Calu3 (cell line): Measurements from ENCODE around the gene HACD3. TPM values are rescaled to one million over a fixed set of nuclear protein-coding genes. Genes with fewer than 3 reads are reported as not detected.
"Not testable (repeated sequence)": the region's sequence is repeated elsewhere in the genome, so short reads cannot be mapped to it uniquely, and the experiment has no call there.

Experiments
- BruUV-seq: library from RNA; stranded (reverse); fragments of 400-500 nt; replicated peaks from 2 replicates; lab custom pipeline; 2021; lab: Mats Ljungman, UMichigan
- CTCF ChIA-PET: fragments of 300-600 bp; sonication (Branson Sonifier 250); formaldehyde crosslinking; loops from one replicate; lab custom pipeline; 2022; ENCODE audit warnings: antibody characterized with exemption; lab: Charles Lee
- DNase-seq: peaks from one replicate; pipeline ENCODE4 v3.0.0; 2022
- H3K27ac Mint-ChIP-seq: one replicate; pipeline ENCODE4 v1.8.0; 2022; ENCODE audit warnings: mixed read lengths; ENCODE audit not compliant: unreplicated experiment
- H3K27me3 Mint-ChIP-seq: one replicate; pipeline ENCODE4 v1.8.0; 2022; ENCODE audit warnings: mixed read lengths; ENCODE audit not compliant: unreplicated experiment
- H3K36me3 Mint-ChIP-seq: one replicate; pipeline ENCODE4 v1.8.0; 2022; ENCODE audit warnings: mild to moderate bottlenecking, moderate library complexity, mixed read lengths; ENCODE audit not compliant: insufficient read depth, unreplicated experiment
- H3K4me1 Mint-ChIP-seq: one replicate; pipeline ENCODE4 v1.8.0; 2022; ENCODE audit warnings: mild to moderate bottlenecking, low read depth, mixed read lengths; ENCODE audit not compliant: unreplicated experiment
- H3K4me3 Mint-ChIP-seq: one replicate; pipeline ENCODE4 v1.8.0; 2022; ENCODE audit warnings: mild to moderate bottlenecking, low read depth, moderate library complexity, mixed read lengths; ENCODE audit not compliant: unreplicated experiment
- H3K9me3 Mint-ChIP-seq: one replicate; pipeline ENCODE4 v1.8.0; 2022; ENCODE audit warnings: low read depth, mixed read lengths; ENCODE audit not compliant: unreplicated experiment
- intact Hi-C: fragments of 100-400 bp; cut with micrococcal nuclease; formaldehyde crosslinking; loops from one replicate; pipeline ENCODE4 v1.10.0; 2022; ENCODE audit not compliant: unreplicated experiment
- total RNA-seq: library from RNA; stranded (reverse); gene quantifications from 2 replicates; pipeline ENCODE4 v1.2.3, GENCODE V29; 2022
- TF ChIP-seq, protein P1 (sequence below): fragments of 200-600 bp; IDR thresholded peaks from one replicate; pipeline ENCODE4 v1.8.0; 2022; ENCODE audit warnings: antibody characterized with exemption; ENCODE audit not compliant: unreplicated experiment

HACD3 gene
- total RNA-seq, 1 experiment from 2014 or later: 135 TPM

DNA sequence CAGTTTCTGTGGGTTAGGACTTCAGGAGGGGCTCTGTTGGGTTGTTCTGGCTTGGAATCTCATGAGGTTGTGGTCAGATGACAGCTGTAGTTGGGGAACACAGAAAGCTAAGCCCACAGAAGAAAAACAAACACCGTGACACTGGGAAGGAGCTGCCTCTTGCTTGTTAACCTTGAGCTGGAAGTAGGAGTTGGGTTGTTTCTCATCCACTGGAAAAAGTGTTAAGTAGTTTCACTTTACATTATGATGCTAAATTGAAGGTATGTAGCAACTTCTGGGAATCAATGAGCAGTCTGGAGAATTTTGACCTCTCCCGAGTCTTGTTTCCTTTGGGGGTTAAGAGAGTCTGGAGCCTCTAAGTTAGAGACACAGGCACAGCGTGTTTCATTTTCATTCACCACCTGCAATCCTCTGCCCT lies 20.4 kb downstream of the HACD3 start:
- Mint-ChIP-seq H3K9me3 (no peaks in the 10 kb centered on the region), H3K4me1 (peaks cover 14% of the 10 kb centered on the region), H3K4me3 (no peak overlapping the region), H3K36me3 (peaks cover 14% of the 10 kb centered on the region), H3K27ac (no peak overlapping the region), H3K27me3 (no peaks in the 10 kb centered on the region)
- DNase-seq: no peak
- intact Hi-C loops: no loop called here
- TF ChIP-seq, protein P1, sequence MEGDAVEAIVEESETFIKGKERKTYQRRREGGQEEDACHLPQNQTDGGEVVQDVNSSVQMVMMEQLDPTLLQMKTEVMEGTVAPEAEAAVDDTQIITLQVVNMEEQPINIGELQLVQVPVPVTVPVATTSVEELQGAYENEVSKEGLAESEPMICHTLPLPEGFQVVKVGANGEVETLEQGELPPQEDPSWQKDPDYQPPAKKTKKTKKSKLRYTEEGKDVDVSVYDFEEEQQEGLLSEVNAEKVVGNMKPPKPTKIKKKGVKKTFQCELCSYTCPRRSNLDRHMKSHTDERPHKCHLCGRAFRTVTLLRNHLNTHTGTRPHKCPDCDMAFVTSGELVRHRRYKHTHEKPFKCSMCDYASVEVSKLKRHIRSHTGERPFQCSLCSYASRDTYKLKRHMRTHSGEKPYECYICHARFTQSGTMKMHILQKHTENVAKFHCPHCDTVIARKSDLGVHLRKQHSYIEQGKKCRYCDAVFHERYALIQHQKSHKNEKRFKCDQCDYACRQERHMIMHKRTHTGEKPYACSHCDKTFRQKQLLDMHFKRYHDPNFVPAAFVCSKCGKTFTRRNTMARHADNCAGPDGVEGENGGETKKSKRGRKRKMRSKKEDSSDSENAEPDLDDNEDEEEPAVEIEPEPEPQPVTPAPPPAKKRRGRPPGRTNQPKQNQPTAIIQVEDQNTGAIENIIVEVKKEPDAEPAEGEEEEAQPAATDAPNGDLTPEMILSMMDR: no peak
- no TSS peak for BruUV-seq
- CTCF ChIA-PET: interaction anchor here (0.6 kb wide), 2 partner anchors 26 to 483 kb away, joined by 3 read pairs; no protein-coding TSS in a partner anchor

DNA sequence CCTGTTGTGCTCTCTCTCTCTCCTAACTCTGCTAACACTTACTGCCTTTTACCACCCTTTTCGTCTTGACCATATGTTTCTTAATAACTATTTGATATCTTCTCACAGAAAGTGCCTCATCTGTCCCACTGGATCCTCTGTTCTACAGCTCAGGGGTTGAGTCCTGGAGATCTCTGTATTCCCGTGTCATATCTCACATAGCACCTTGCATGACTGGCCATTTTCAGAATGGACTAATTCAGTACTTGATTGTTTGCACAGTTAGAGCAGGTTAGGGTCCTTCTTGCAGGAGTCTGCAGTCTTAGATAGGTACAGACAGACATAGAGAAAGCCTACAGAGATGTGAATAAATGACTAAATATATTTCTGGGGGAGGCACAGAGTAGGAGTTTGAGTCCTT lies 20.9 kb downstream of the HACD3 start:
- BruUV-seq: no TSS peak
- Mint-ChIP-seq H3K36me3 (peaks cover 15% of the 10 kb centered on the region), H3K27me3 (no peaks in the 10 kb centered on the region), H3K4me3 (no peak overlapping the region), H3K9me3 (no peaks in the 10 kb centered on the region), H3K27ac (no peak overlapping the region), H3K4me1 (peaks cover 14% of the 10 kb centered on the region)
- no peak for DNase-seq
- CTCF ChIA-PET: interaction anchor here (0.6 to 0.7 kb wide), 2 partner anchors 10 to 483 kb away, joined by 3 to 5 read pairs; no protein-coding TSS in a partner anchor
- intact Hi-C loops: no loop called here
- TF ChIP-seq, protein P1: no peak

DNA sequence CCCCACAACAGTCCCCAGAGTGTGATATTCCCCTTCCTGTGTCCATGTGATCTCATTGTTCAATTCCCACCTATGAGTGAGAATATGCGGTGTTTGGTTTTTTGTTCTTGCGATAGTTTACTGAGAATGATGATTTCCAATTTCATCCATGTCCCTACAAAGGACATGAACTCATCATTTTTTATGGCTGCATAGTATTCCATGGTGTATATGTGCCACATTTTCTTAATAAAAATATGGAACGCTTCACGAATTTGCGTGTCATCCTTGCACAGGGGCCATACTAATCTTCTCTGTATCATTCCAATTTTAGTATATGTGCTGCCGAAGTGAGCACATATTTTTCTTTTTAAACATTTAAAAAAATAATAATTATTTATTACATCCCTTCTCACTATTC lies 22.6 kb downstream of the HACD3 start:
- H3K27ac Mint-ChIP-seq, BruUV-seq, H3K4me3 Mint-ChIP-seq, H3K9me3 Mint-ChIP-seq, intact Hi-C loops, CTCF ChIA-PET, H3K27me3 Mint-ChIP-seq, DNase-seq: not testable (repeated sequence)
- peaks cover 14% of the 10 kb centered on the region for H3K4me1 Mint-ChIP-seq
- peaks cover 18% of the 10 kb centered on the region for H3K36me3 Mint-ChIP-seq

DNA sequence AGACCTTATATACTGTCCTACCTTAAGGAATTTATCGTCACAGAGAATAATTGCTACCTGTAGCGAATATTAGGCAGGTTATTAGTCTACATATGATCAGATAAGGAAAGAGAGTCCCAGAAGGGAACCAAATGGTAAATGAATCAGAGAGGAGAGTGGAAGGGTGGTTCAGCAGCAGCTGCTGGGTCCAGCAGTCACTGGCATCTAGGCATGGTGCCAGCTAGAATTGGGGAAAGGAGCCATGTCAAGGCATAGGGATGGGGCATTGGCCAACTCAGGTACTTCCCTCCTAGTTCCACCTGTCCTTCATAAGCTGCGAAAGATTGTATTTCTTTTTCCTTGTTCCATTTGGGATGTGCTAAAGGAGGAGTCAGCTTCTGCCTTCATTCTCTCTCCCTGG lies 23.4 kb downstream of the HACD3 start:
- H3K4me1 Mint-ChIP-seq: peaks cover 22% of the 10 kb centered on the region
- BruUV-seq: no TSS peak

DNA sequence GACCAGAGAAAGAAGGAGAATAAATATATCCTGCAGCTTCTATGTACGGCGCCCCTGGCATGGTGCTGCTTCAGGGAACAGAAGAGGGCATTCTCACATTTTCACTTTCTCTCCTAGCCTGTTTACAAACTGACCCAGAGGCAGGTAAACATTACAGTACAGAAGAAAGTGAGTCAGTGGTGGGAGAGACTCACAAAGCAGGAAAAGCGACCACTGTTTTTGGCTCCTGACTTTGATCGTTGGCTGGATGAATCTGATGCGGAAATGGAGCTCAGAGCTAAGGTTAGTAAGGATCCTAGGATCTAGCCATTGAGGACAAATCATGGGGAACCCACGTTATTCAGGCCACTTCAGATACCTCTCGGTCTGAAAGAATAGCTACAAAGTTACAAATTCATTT lies 26.4 kb downstream of the HACD3 start:
- peaks cover 36% of the 10 kb centered on the region for H3K36me3 Mint-ChIP-seq
- CTCF ChIA-PET: interaction anchor here (0.9 kb wide), 1 partner anchor 9 kb away, joined by 3 read pairs; no protein-coding TSS in a partner anchor
- H3K27me3 Mint-ChIP-seq: no peaks in the 10 kb centered on the region
- TF ChIP-seq, protein P1: no peak
- H3K4me1 Mint-ChIP-seq: peaks cover 17% of the 10 kb centered on the region
- H3K27ac Mint-ChIP-seq: no peak overlapping the region
- H3K9me3 Mint-ChIP-seq: no peaks in the 10 kb centered on the region
- intact Hi-C loops: no loop called here
- no peak overlapping the region for H3K4me3 Mint-ChIP-seq
- DNase-seq: no peak
- no TSS peak for BruUV-seq

More for the DNA sequence above, 23.4 kb downstream of the HACD3 start:
- no peak for DNase-seq
- peaks cover 18% of the 10 kb centered on the region for H3K36me3 Mint-ChIP-seq
- intact Hi-C loops: no loop called here
- TF ChIP-seq, protein P1: no peak
- H3K27ac Mint-ChIP-seq: no peak overlapping the region
- CTCF ChIA-PET: no interaction called here
- H3K9me3 Mint-ChIP-seq: no peaks in the 10 kb centered on the region
- H3K4me3 Mint-ChIP-seq: no peak overlapping the region
- H3K27me3 Mint-ChIP-seq: no peaks in the 10 kb centered on the region
